ENCODE data around the gene ERC2.

DNA sequence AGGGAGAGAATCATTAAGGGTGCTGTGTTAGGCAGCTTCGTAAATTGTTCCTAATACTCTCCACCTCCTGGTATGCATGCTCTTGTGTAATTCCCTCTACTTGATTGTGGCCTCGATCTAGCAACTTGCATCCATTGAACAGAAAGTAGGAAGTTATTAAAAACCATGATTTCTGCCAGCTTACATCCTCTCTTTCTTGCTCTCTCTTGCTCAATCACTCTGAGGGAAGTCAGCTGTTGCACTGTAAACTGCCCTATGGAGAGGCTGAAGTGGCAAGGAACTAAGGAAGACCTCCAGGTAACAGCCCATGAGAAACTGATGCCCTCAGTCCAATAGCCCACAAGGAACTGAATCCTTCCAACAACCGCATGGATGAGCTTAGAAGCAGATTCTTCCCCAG lies 92.6 kb downstream of the ERC2 start:
- TF ChIP-seq, protein P1, sequence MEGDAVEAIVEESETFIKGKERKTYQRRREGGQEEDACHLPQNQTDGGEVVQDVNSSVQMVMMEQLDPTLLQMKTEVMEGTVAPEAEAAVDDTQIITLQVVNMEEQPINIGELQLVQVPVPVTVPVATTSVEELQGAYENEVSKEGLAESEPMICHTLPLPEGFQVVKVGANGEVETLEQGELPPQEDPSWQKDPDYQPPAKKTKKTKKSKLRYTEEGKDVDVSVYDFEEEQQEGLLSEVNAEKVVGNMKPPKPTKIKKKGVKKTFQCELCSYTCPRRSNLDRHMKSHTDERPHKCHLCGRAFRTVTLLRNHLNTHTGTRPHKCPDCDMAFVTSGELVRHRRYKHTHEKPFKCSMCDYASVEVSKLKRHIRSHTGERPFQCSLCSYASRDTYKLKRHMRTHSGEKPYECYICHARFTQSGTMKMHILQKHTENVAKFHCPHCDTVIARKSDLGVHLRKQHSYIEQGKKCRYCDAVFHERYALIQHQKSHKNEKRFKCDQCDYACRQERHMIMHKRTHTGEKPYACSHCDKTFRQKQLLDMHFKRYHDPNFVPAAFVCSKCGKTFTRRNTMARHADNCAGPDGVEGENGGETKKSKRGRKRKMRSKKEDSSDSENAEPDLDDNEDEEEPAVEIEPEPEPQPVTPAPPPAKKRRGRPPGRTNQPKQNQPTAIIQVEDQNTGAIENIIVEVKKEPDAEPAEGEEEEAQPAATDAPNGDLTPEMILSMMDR (IDR thresholded peaks at IDR 0.05) = no peak
- TF ChIP-seq POLR2AphosphoS5 (IDR thresholded peaks at IDR 0.05) = no peak

Measured in breast epithelium (tissue), 3 donors.